Pancreas (tissue), 10 donors: Measurements from ENCODE around the gene MOB3B. TPM values are rescaled to one million over a fixed set of nuclear protein-coding genes. Genes with fewer than 3 reads are reported as not detected.
A peak's percentile ranks its signal among the peaks of the same experiment; 100 is the strongest.

Source experiments
- ATAC-seq, 4 donors: fragments of 200-7000 bp; cut with Tn5 transposase; one replicate each; pipeline versions ENCODE4 v1.8.0 to v1.9.1; 2020; ENCODE audit warnings: mild to moderate bottlenecking in 4 of 4, moderate library complexity in 4 of 4
- DNase-seq, 6 donors: peaks; one replicate each; pipeline ENCODE4 v3.0.0-alpha.2; 2020
- FAIRE-seq: peaks from 2 replicates; lab custom pipeline; 2012; peaks lifted over from hg19 to GRCh38; lab: Jason Lieb, UNC
- H3K27ac ChIP-seq, 4 donors: fragments of 200-600 bp; sonication (generic); 1 replicate in 3 of 4; 2 replicates in 1 of 4; pipeline versions ENCODE4 v1.5.0 to v1.8.0; 2020
- H3K27me3 ChIP-seq, 4 donors: fragments of 200-600 bp; one replicate each; pipeline ENCODE4 v1.8.0; 2021
- H3K36me3 ChIP-seq, 3 donors: fragments of 200-600 bp; sonication (generic) in 1 of 3; one replicate each; pipeline versions ENCODE4 v1.5.0 to v1.8.0; 2020 to 2021
- H3K4me1 ChIP-seq, 3 donors: fragments of 200-600 bp; one replicate each; pipeline ENCODE4 v1.8.0; 2021
- H3K4me3 ChIP-seq, 4 donors: fragments of 200-600 bp; sonication (generic) in 2 of 4; one replicate each; pipeline versions ENCODE4 v1.5.0 to v1.8.0; 2020 to 2021
- H3K9me3 ChIP-seq, 4 donors: fragments of 200-600 bp; one replicate each; pipeline ENCODE4 v1.8.0; 2021
- WGBS, 2 donors: extraction: QIAGEN DNeasy Blood & Tissue Kit; methylation state at CpG; one replicate each; pipeline ENCODE4 v1.1.7; 2013; 5-methylcytosine and 5-hydroxymethylcytosine counted together
- intact Hi-C, 3 donors: fragments of 100-400 bp; cut with DNase I; formaldehyde crosslinking; loops; one replicate each; pipeline versions ENCODE4 v1.11.1 to v1.14.2; 2022
- polyA plus RNA-seq, 2 donors: library from polyadenylated mRNA; stranded (reverse); fragments of 200-250 nt; gene quantifications; one replicate each; pipeline ENCODE4 v1.2.3, GENCODE V29; 2013
- total RNA-seq, 6 donors: library from RNA; stranded (reverse); fragmentation: NEBNext Ultra II Directional in 4 of 6; extraction: Animal tissue kit (Norgen Biotek cat#: 25700) in 4 of 6; gene quantifications; one replicate each; pipeline versions ENCODE4 v1.2.1 to v1.2.4, GENCODE V29; 2021 to 2023
- TF ChIP-seq, protein P1 (sequence below), 4 donors: fragments of 200-600 bp; sonication (generic) in 3 of 4; IDR thresholded peaks; one replicate each; pipeline versions ENCODE4 v1.5.0 to v1.8.0; 2021; ENCODE audit warnings: antibody characterized with exemption in 4 of 4
- donor health status: healthy with polysubstance abuse.
- donor health status: DM: no; HTN: no; CAD: no; lungs with moderate emphysema.
- donor health status: DM: no; HTN: no; CAD: no.
- donor health status: control.
- donor health status: control.
- donor health status: Bipolar disorder and iron deficiency.
- donor health status: DM: yes; HTN: yes; CAD: no.
- donor health status: DM: no; HTN: no; CAD: no.
- donor health status: DM: no; HTN: no; CAD: no.
- donor health status: DM: yes; HTN: yes; CAD: no.

Gene MOB3B
- total and polyA plus RNA-seq, 8 donors, result 1.4 to 10.5 (median 4.0) TPM

DNA sequence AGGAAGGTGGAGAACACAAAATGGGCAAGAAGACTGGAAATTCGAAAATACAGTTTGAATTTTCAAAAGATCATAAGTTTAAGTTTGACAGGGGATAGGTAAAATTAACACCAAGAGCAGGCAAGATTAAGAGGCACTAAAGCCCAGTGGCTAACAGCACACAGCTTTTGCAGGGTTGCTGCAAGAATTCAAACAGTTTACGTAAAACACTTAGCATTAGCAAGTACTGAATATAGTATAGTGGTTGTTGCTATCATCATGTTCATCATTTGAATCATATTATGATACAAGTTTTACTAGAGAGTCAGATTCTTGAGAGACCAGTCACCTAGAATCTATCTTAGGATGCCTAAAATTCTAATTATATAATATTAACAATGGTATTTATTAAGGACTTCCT lies 66.8 kb downstream of the MOB3B start:
- Histone ChIP-seq H3K36me3 (no peaks in the 10 kb centered on the region), H3K9me3 (no peaks in the 10 kb centered on the region), H3K27me3 (no peaks in the 10 kb centered on the region), H3K4me3 (no peak overlapping the region), H3K4me1 (peaks cover 0 to 17% (median 4%) of the 10 kb centered on the region in 3 donors), H3K27ac (no peak overlapping the region)
- DNase-seq, result no peak
- FAIRE-seq, result no peak
- TF ChIP-seq, protein P1, sequence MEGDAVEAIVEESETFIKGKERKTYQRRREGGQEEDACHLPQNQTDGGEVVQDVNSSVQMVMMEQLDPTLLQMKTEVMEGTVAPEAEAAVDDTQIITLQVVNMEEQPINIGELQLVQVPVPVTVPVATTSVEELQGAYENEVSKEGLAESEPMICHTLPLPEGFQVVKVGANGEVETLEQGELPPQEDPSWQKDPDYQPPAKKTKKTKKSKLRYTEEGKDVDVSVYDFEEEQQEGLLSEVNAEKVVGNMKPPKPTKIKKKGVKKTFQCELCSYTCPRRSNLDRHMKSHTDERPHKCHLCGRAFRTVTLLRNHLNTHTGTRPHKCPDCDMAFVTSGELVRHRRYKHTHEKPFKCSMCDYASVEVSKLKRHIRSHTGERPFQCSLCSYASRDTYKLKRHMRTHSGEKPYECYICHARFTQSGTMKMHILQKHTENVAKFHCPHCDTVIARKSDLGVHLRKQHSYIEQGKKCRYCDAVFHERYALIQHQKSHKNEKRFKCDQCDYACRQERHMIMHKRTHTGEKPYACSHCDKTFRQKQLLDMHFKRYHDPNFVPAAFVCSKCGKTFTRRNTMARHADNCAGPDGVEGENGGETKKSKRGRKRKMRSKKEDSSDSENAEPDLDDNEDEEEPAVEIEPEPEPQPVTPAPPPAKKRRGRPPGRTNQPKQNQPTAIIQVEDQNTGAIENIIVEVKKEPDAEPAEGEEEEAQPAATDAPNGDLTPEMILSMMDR (IDR thresholded peaks at IDR 0.05), result no peak
- 68 to 80% methylated on average over 2 of the region's 2 CpGs for WGBS, 2 donors
- intact Hi-C loops, result no loop called here
- ATAC-seq, result no peak

DNA sequence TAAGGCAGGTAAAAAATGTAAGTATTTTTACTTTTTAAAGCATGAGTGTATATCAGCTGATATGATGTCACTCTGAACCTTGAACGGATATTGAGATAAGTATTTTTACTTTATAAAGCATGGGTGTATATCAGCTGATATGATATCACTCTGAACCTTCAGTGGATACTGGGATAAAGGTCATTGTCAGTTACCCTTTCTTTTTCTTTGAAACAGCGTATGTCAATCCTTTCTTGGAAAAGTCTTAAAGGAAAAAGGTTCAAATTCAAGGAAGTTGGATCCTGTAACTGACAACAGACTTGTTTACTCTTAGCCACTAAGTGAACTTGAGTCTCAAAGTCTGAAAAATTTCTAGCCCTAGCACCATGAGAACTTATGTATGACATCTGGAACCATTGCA lies 67.2 kb downstream of the MOB3B start:
- peak in 3 of 4 donors; percentile 48 to 59 (median 57) for ATAC-seq

DNA sequence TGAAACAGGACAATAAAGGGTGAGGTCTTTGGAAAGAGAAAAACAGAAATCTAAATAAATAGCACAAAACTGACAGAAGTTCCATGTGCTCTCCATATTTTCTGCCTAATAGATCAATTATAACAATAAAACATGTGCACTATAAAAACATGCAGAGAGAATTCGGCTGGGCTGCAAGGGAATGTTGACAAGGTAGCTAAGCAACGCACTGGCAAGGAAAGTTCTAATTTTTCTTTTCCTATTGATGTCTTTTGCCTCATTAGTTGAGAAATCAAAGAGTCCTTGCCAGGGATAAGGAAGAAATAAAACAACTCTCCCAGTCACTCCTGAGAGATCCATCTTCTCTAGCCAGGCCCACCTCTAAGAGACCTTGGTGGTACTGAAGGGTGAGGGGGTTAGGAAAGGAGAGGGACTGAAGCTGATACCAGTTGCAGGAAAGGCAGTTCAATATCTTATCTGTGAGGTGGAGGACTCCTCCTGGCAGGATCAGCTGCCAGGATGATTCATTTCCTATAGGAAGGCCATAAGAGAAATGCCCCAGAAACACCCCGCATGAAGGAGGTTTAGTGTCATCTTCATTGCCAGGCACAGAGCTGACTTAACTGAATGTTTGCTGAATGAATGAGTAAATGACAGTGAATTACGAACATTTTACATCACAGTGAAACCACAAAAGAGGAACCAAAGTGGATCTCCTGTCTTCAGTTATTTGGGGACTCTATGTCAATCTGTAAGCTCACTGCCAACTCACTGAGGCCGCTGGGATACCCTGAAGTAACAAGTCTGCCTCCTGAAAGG lies 69.2 kb downstream of the MOB3B start:
- H3K27me3 ChIP-seq, result no peaks in the 10 kb centered on the region
- peak in 3 of 4 donors; percentile 60 to 66 (median 63) for ATAC-seq
- intact Hi-C loops, result no loop called here

More for the DNA sequence above, 67.2 kb downstream of the MOB3B start:
- intact Hi-C loops, result no loop called here
- FAIRE-seq (peak; percentile 87), DNase-seq (no peak)
- H3K27me3 ChIP-seq, result no peaks in the 10 kb centered on the region
- H3K4me3 ChIP-seq, result no peak overlapping the region
- no peak overlapping the region for H3K27ac ChIP-seq
- no peaks in the 10 kb centered on the region for H3K36me3 ChIP-seq
- TF ChIP-seq, protein P1 (IDR thresholded peaks at IDR 0.05), result no peak
- 29 to 33% methylated on average over 2 of the region's 2 CpGs for WGBS, 2 donors
- H3K9me3 ChIP-seq, result no peaks in the 10 kb centered on the region
- peaks cover 0 to 18% (median 6%) of the 10 kb centered on the region in 3 donors for H3K4me1 ChIP-seq

DNA sequence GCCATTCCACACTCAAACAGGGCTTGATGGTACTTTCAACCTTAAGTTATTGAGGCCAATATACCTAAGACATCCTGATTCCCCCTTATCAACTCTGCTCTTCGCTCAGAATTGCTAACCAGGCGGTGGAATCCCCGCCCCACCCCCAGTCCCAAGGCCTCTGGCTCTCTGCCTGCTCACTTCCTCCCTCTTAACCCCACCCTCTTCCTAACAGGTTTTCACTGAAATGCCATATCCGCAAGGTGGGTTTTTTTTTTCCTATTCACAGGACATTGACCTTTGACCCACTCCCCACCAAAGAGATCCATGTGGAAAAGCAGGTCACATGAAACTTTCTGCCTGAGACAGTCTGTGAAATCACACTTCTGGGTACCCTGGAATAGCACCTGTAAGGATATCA lies 72.2 kb downstream of the MOB3B start:
- TF ChIP-seq, protein P1 (IDR thresholded peaks at IDR 0.05), result no peak
- no peaks in the 10 kb centered on the region for H3K9me3 ChIP-seq
- intact Hi-C loops, result no loop called here
- 28 to 37% methylated on average over 4 of the region's 4 CpGs for WGBS, 2 donors
- DNase-seq (peak in 3 of 6 donors; percentile 19 to 46 (median 26)), ATAC-seq (peak; percentile 47 to 77 (median 62)), FAIRE-seq (no peak)
- H3K27me3 ChIP-seq, result no peaks in the 10 kb centered on the region
- no peaks in the 10 kb centered on the region for H3K36me3 ChIP-seq
- H3K27ac ChIP-seq, result no peak overlapping the region
- peaks cover 0 to 15% (median 6%) of the 10 kb centered on the region in 3 donors for H3K4me1 ChIP-seq
- H3K4me3 ChIP-seq, result no peak overlapping the region

More for the DNA sequence above, 69.2 kb downstream of the MOB3B start:
- FAIRE-seq, result no peak
- H3K4me1 ChIP-seq, result peaks cover 0 to 23% (median 7%) of the 10 kb centered on the region in 3 donors
- no peak overlapping the region for H3K27ac ChIP-seq
- no peak overlapping the region for H3K4me3 ChIP-seq
- H3K9me3 ChIP-seq, result no peaks in the 10 kb centered on the region
- no peaks in the 10 kb centered on the region for H3K36me3 ChIP-seq
- TF ChIP-seq, protein P1 (IDR thresholded peaks at IDR 0.05), result no peak
- WGBS, 2 donors, result 66 to 73% methylated on average over 5 of the region's 5 CpGs
- DNase-seq, result no peak
